CD14-positive monocyte (primary cell): ENCODE data around the gene PACSIN1. TPM values are rescaled to one million over a fixed set of nuclear protein-coding genes. Genes with fewer than 3 reads are reported as not detected.

Source experiments
- DNase-seq, 3 donors: peaks; one replicate each; pipeline ENCODE4 v3.0.0-alpha.2; 2011 to 2022
- H2AFZ ChIP-seq: 2 replicates; pipeline ENCODE4 v1.6.0; 2012; ENCODE audit warnings: mild to moderate bottlenecking, low read depth, low read length, inconsistent platforms; ENCODE audit not compliant: insufficient read depth, poor library complexity, severe bottlenecking
- H3K27ac ChIP-seq, 2 donors: 1 replicate in 1 of 2; 2 replicates in 1 of 2; pipeline ENCODE4 v1.5.1; 2012 to 2013; ENCODE audit warnings: low read length in 2 of 2, control low read depth in 1 of 2, inconsistent platforms in 1 of 2, low read depth in 1 of 2, mild to moderate bottlenecking in 1 of 2
- H3K27me3 ChIP-seq, 2 donors: one replicate each; pipeline versions ENCODE4 v1.6.0 to v1.6.1; 2011 to 2013; ENCODE audit warnings: low read length in 2 of 2; ENCODE audit not compliant: control insufficient read depth in 2 of 2, insufficient read depth in 2 of 2
- H3K36me3 ChIP-seq, 2 donors: replicated peaks in 1 of 2; 1 replicate in 1 of 2; 2 replicates in 1 of 2; pipeline versions ENCODE4 v1.5.1 to v1.6.1; 2012 to 2013; ENCODE audit warnings: low read length in 2 of 2, control low read depth in 1 of 2, inconsistent platforms in 1 of 2, mild to moderate bottlenecking in 1 of 2; ENCODE audit not compliant: insufficient read depth in 2 of 2, control insufficient read depth in 1 of 2
- H3K4me1 ChIP-seq, 2 donors: 1 replicate in 1 of 2; 2 replicates in 1 of 2; pipeline versions ENCODE4 v1.5.1 to v1.6.1; 2012 to 2013; ENCODE audit warnings: low read length in 2 of 2, control low read depth in 1 of 2, inconsistent platforms in 1 of 2, mild to moderate bottlenecking in 1 of 2, moderate library complexity in 1 of 2; ENCODE audit not compliant: insufficient read depth in 2 of 2, control insufficient read depth in 1 of 2
- H3K4me2 ChIP-seq: replicated peaks from 2 replicates; pipeline ENCODE3; 2012; ENCODE audit warnings: low read length, moderate library complexity, mild to moderate bottlenecking; ENCODE audit not compliant: poor library complexity, severe bottlenecking; ENCODE audit errors: extremely low read depth
- H3K4me3 ChIP-seq, 3 experiments: fragments of 200-600 bp in 1 of 3; sonication (generic) in 1 of 3; replicated peaks in 1 of 3; 1 replicate in 2 of 3; 2 replicates in 1 of 3; pipeline ENCODE4 v1.5.1; 2011 to 2013; ENCODE audit warnings: low read length in 3 of 3, mild to moderate bottlenecking in 3 of 3, control low read depth in 2 of 3, low read depth in 2 of 3, inconsistent platforms in 1 of 3, moderate library complexity in 1 of 3
- H3K79me2 ChIP-seq: 2 replicates; pipeline ENCODE4 v1.6.0; 2012; ENCODE audit warnings: mild to moderate bottlenecking, control low read depth, inconsistent platforms, low read length, moderate library complexity; ENCODE audit not compliant: insufficient read depth
- H3K9ac ChIP-seq: 2 replicates; pipeline ENCODE4 v1.6.0; 2017; ENCODE audit warnings: low read length, mild to moderate bottlenecking; ENCODE audit not compliant: insufficient read depth, poor library complexity, severe bottlenecking
- H3K9me3 ChIP-seq, 2 donors: replicated peaks in 1 of 2; 1 replicate in 1 of 2; 2 replicates in 1 of 2; pipeline versions ENCODE4 v1.5.1 to v1.6.1; 2012 to 2013; ENCODE audit warnings: low read length in 2 of 2, control low read depth in 1 of 2; ENCODE audit not compliant: control insufficient read depth in 1 of 2, insufficient read depth in 1 of 2
- H4K20me1 ChIP-seq: 2 replicates; pipeline ENCODE4 v1.6.0; 2012; ENCODE audit warnings: mild to moderate bottlenecking, low read length, control low read depth, moderate library complexity; ENCODE audit not compliant: insufficient read depth
- H3K27ac Mint-ChIP-seq, 7 donors: one replicate each; pipeline ENCODE4 v1.8.0; 2020; ENCODE audit warnings: mild to moderate bottlenecking in 7 of 7, mixed read lengths in 7 of 7, moderate library complexity in 6 of 7, inconsistent platforms in 2 of 7
- H3K27me3 Mint-ChIP-seq, 3 donors: one replicate each; pipeline ENCODE4 v1.8.0; 2021 to 2022; ENCODE audit warnings: low read depth in 3 of 3, mild to moderate bottlenecking in 3 of 3, mixed read lengths in 3 of 3, moderate library complexity in 3 of 3, inconsistent platforms in 1 of 3
- H3K36me3 Mint-ChIP-seq, 2 donors: one replicate each; pipeline ENCODE4 v1.8.0; 2020; ENCODE audit warnings: mixed read lengths in 2 of 2, inconsistent platforms in 1 of 2, mild to moderate bottlenecking in 1 of 2
- H3K4me1 Mint-ChIP-seq: one replicate; pipeline ENCODE4 v1.8.0; 2020; ENCODE audit warnings: mild to moderate bottlenecking, mixed read lengths
- H3K4me3 Mint-ChIP-seq, 2 donors: one replicate each; pipeline ENCODE4 v1.8.0; 2020; ENCODE audit warnings: mild to moderate bottlenecking in 2 of 2, mixed read lengths in 2 of 2, moderate library complexity in 1 of 2
- H3K9me3 Mint-ChIP-seq, 7 donors: one replicate each; pipeline ENCODE4 v1.8.0; 2020 to 2022; ENCODE audit warnings: mixed read lengths in 7 of 7, mild to moderate bottlenecking in 6 of 7, moderate library complexity in 6 of 7, inconsistent platforms in 2 of 7
- WGBS: methylation state at CpG from one replicate; pipeline ENCODE4 v1.1.5; 2013; ENCODE audit warnings: missing lambda C conversion rate; ENCODE audit not compliant: insufficient coverage; 5-methylcytosine and 5-hydroxymethylcytosine counted together
- intact Hi-C, 2 donors: fragments of 100-400 bp; cut with micrococcal nuclease; formaldehyde crosslinking; loops; one replicate each; pipeline versions ENCODE4 v1.15.0 to v1.15.1; 2023
- polyA plus RNA-seq, 3 donors: library from polyadenylated mRNA; depleted of rRNA in 1 of 3; unstranded in 2 of 3; stranded (reverse) in 1 of 3; fragments of 300-500 nt in 2 of 3; fragments of >200 nt in 1 of 3; fragmentation: Illumina TruSeq in 2 of 3; gene quantifications; 1 replicate in 2 of 3; 2 replicates in 1 of 3; pipeline ENCODE4 v1.2.3, GENCODE V29; 2012 to 2021
- TF ChIP-seq, protein P1 (sequence below): fragments of 200-600 bp; IDR thresholded peaks from one replicate; pipeline ENCODE4 v1.8.0; 2022; ENCODE audit warnings: antibody characterized with exemption, mild to moderate bottlenecking

The PACSIN1 gene
- polyA plus RNA-seq, 3 donors = not detected

DNA sequence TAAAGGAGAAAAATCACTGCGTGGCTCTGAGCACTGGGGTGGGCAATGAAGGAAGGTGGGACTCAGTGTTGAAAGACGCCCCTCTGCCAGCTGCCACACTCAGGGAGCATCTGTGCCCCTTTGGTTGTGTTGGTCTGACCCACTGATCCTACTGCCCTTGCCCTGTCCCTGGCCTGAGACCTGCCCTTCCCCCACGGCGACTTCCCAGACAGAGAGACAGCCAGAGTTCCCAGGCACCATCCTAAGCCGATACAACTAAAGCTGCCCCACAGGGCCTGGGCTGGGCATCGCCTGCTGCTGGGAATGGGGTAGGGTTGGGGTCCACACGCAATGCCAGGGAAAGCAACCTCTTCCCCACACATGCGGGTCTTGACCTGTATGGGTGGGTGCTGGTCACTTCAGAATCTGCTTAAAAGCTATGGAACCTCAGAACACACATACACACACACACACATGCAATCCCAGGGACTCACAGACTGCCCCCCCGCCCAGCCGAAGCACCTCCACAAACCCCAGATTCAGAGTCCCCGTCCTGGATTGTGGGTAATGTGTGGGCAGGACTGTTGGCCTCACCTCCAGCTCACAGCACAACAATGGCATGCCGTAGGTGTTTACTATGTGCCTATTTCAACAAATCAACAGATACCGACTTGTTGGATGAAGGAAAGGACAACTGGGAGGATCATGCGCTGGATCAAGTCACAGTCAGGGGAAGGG lies 101.1 kb downstream of the PACSIN1 start:
- no peak overlapping the region for H3K27ac Mint-ChIP-seq

DNA sequence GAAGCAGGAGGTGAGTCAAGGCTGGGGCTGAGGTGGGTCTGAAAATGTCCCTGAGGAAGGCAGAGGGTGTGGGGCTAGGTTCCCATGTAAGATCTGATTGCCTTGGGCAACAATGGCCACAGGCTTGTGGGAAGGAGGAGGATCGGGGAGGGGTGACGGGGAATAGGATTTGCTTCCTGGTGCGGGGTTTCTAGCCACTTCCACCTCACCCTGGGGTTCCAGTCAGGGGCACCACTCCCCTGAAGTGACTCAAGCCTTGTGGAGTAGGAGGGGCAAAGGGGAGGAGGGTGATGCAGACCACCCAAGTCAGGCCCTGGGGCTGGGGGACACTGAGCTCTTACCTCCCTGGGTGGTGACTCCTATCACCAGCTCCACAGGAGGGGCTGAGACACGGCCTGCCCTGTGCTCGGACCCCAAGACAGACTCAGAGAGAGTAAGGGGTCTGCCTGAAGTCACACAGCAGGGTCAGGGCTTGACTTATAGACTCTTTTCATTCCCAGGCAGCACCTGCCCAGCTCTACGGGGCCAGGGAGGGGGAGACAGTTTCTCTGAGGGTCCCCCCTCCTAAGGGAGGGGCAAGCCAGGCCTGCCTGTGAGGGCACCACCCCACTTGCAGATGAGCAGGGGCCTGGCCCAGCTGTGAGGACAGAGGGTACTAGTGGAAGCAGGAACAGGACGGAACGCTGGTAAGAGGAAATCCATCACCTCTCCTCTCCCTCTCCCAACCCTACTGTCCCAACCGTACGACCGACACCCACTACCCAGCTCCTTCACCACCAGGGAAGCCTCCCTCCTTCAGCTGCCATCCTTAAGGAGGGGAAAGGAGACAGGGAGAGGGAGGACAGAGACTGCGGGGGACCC lies 102.7 kb downstream of the PACSIN1 start:
- Mint-ChIP-seq H3K27me3 (peaks cover 3 to 5% (median 4%) of the 10 kb centered on the region in 3 donors), H3K9me3 (no peaks in the 10 kb centered on the region), H3K4me1 (no peaks in the 10 kb centered on the region), H3K27ac (no peak overlapping the region), H3K36me3 (no peaks in the 10 kb centered on the region), H3K4me3 (no peak overlapping the region)
- H3K9me3 ChIP-seq = no peaks in the 10 kb centered on the region
- H3K79me2 ChIP-seq = no peaks in the 10 kb centered on the region
- no peaks in the 10 kb centered on the region for H3K27me3 ChIP-seq
- WGBS = 92% methylated on average over 2 of the region's 12 CpGs
- no peaks in the 10 kb centered on the region for H3K36me3 ChIP-seq
- no peak for DNase-seq
- no peaks in the 10 kb centered on the region for H4K20me1 ChIP-seq
- H3K9ac ChIP-seq = no peak overlapping the region
- H3K4me1 ChIP-seq = no peaks in the 10 kb centered on the region
- no peak overlapping the region for H2AFZ ChIP-seq
- no peak overlapping the region for H3K4me3 ChIP-seq
- H3K4me2 ChIP-seq = no peak overlapping the region
- TF ChIP-seq, protein P1, sequence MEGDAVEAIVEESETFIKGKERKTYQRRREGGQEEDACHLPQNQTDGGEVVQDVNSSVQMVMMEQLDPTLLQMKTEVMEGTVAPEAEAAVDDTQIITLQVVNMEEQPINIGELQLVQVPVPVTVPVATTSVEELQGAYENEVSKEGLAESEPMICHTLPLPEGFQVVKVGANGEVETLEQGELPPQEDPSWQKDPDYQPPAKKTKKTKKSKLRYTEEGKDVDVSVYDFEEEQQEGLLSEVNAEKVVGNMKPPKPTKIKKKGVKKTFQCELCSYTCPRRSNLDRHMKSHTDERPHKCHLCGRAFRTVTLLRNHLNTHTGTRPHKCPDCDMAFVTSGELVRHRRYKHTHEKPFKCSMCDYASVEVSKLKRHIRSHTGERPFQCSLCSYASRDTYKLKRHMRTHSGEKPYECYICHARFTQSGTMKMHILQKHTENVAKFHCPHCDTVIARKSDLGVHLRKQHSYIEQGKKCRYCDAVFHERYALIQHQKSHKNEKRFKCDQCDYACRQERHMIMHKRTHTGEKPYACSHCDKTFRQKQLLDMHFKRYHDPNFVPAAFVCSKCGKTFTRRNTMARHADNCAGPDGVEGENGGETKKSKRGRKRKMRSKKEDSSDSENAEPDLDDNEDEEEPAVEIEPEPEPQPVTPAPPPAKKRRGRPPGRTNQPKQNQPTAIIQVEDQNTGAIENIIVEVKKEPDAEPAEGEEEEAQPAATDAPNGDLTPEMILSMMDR = no peak
- H3K27ac ChIP-seq = no peak overlapping the region
- intact Hi-C loops = no loop called here

More for the DNA sequence above, 101.1 kb downstream of the PACSIN1 start:
- no peak for DNase-seq
- peaks cover 0 to 8% (median 3%) of the 10 kb centered on the region in 3 donors for H3K27me3 Mint-ChIP-seq
- no peaks in the 10 kb centered on the region for H3K9me3 Mint-ChIP-seq
- Histone ChIP-seq H3K4me2 (no peak overlapping the region), H3K79me2 (no peaks in the 10 kb centered on the region), H3K9ac (no peak overlapping the region), H3K27ac (no peak overlapping the region), H4K20me1 (no peaks in the 10 kb centered on the region), H3K36me3 (no peaks in the 10 kb centered on the region), H3K9me3 (no peaks in the 10 kb centered on the region), H2AFZ (no peak overlapping the region), H3K4me3 (no peak overlapping the region), H3K27me3 (no peaks in the 10 kb centered on the region), H3K4me1 (no peaks in the 10 kb centered on the region)
- no peak overlapping the region for H3K4me3 Mint-ChIP-seq
- intact Hi-C loops = no loop called here
- H3K4me1 Mint-ChIP-seq = no peaks in the 10 kb centered on the region
- no peaks in the 10 kb centered on the region for H3K36me3 Mint-ChIP-seq
- TF ChIP-seq, protein P1 = no peak
- WGBS = 100% methylated on average over 2 of the region's 14 CpGs
